PC-9 (cell line): ENCODE measurements around the gene ACADVL. TPM values are rescaled to one million over a fixed set of nuclear protein-coding genes. Genes with fewer than 3 reads are reported as not detected.

Source experiments
- BruUV-seq: library from RNA; stranded (reverse); fragments of 400-500 nt; replicated peaks from 2 replicates; lab custom pipeline; 2021; lab: Mats Ljungman, UMichigan
- CTCF ChIA-PET: fragments of 300-600 bp; sonication (Branson Sonifier 250); formaldehyde crosslinking; loops from one replicate; lab custom pipeline; 2022; ENCODE audit warnings: antibody characterized with exemption; lab: Charles Lee
- POLR2A ChIA-PET: fragments of 300-600 bp; sonication (Branson Sonifier 250); formaldehyde crosslinking; loops from one replicate; lab custom pipeline; 2022; ENCODE audit warnings: antibody characterized with exemption; ENCODE audit not compliant: unreplicated experiment; lab: Charles Lee
- DNase-seq, 2 experiments: peaks; one replicate each; pipeline versions ENCODE4 v3.0.0 to v3.0.0-alpha.2; 2015 to 2022; ENCODE audit warnings: mixed read lengths in 1 of 2
- H2AFZ ChIP-seq: fragments of 200-600 bp; sonication (generic); 2 replicates; pipeline ENCODE4 v1.8.1; 2017; ENCODE audit warnings: antibody characterized with exemption
- H3F3A ChIP-seq: fragments of 200-600 bp; sonication (generic); 2 replicates; pipeline ENCODE4 v1.8.1; 2017; ENCODE audit warnings: antibody characterized with exemption, mild to moderate bottlenecking, low read depth; ENCODE audit not compliant: insufficient read depth
- H3K27ac ChIP-seq: fragments of 200-600 bp; sonication (generic); 2 replicates; pipeline ENCODE4 v1.6.1; 2016; ENCODE audit warnings: mixed run types
- H3K27me3 ChIP-seq: fragments of 200-600 bp; sonication (generic); 2 replicates; pipeline ENCODE4 v1.6.1; 2016; ENCODE audit warnings: low read depth, mixed run types; ENCODE audit not compliant: insufficient read depth
- H3K36me3 ChIP-seq: fragments of 200-600 bp; sonication (generic); 2 replicates; pipeline ENCODE4 v1.6.1; 2016; ENCODE audit warnings: low read depth, mixed run types
- H3K4me1 ChIP-seq: fragments of 200-600 bp; sonication (generic); replicated peaks from 2 replicates; pipeline ENCODE4 v1.6.1; 2016; ENCODE audit warnings: mixed run types; ENCODE audit not compliant: insufficient read depth
- H3K4me2 ChIP-seq: fragments of 200-600 bp; sonication (generic); 2 replicates; pipeline ENCODE4 v1.6.1; 2017; ENCODE audit warnings: mixed run types
- H3K4me3 ChIP-seq: fragments of 200-600 bp; sonication (generic); 2 replicates; pipeline ENCODE4 v1.6.1; 2016; ENCODE audit warnings: mixed run types
- H3K79me2 ChIP-seq: fragments of 200-600 bp; sonication (generic); 2 replicates; pipeline ENCODE4 v1.6.1; 2017; ENCODE audit warnings: low read depth, mixed run types
- H3K9me2 ChIP-seq: fragments of 200-600 bp; sonication (generic); 2 replicates; pipeline ENCODE4 v1.8.1; 2017; ENCODE audit warnings: mild to moderate bottlenecking; ENCODE audit not compliant: insufficient read depth
- H3K9me3 ChIP-seq: fragments of 200-600 bp; sonication (generic); 2 replicates; pipeline ENCODE4 v1.8.1; 2016; ENCODE audit warnings: low read depth; ENCODE audit not compliant: insufficient read depth
- H4K20me1 ChIP-seq: fragments of 200-600 bp; sonication (generic); 2 replicates; pipeline ENCODE4 v1.8.1; 2017; ENCODE audit not compliant: insufficient read depth
- EZH2 ChIP-seq: fragments of 200-600 bp; sonication (generic); IDR thresholded peaks from 2 replicates; pipeline ENCODE4 v1.8.0; 2017; ENCODE audit warnings: antibody characterized with exemption, low read depth
- intact Hi-C: fragments of 100-400 bp; cut with micrococcal nuclease; formaldehyde crosslinking; loops from one replicate; pipeline ENCODE4 v1.10.0; 2022; ENCODE audit not compliant: unreplicated experiment
- total RNA-seq: library from RNA; stranded (reverse); gene quantifications from 2 replicates; pipeline ENCODE4 v1.2.3, GENCODE V29; 2021
- TF ChIP-seq, protein P1 (sequence below): fragments of 200-600 bp; sonication (generic); conservative IDR thresholded peaks from 2 replicates; pipeline ENCODE4 v1.6.1; 2017; ENCODE audit warnings: mixed run types, antibody characterized with exemption, mild to moderate bottlenecking, moderate library complexity

The ACADVL gene
- total RNA-seq, 1 experiment from 2014 or later, result 604 TPM

GRCh38 chr17:7186241-7186640 is 33.5 kb upstream of the ACADVL start:
- Histone ChIP-seq H4K20me1 (no peaks in the 10 kb centered on the region), H3K27me3 (no peaks in the 10 kb centered on the region), H2AFZ (no peak overlapping the region), H3F3A (peaks cover 7% of the 10 kb centered on the region; the same call in 1 of the 2 replicates), H3K4me3 (no peak overlapping the region), H3K27ac (no peak overlapping the region), H3K9me2 (no peaks in the 10 kb centered on the region), H3K79me2 (no peaks in the 10 kb centered on the region), H3K4me2 (no peak overlapping the region), H3K36me3 (no peaks in the 10 kb centered on the region), H3K9me3 (no peaks in the 10 kb centered on the region), H3K4me1 (0 out of 2 replicates have a peak, but pooled peaks cover 3% of the 10 kb centered on the region)
- no peak for DNase-seq
- intact Hi-C loops, result no loop called here
- no TSS peak for BruUV-seq
- ChIA-PET CTCF (no interaction called here), POLR2A (no interaction called here)
- TF ChIP-seq EZH2, result no peak
- TF ChIP-seq, protein P1, sequence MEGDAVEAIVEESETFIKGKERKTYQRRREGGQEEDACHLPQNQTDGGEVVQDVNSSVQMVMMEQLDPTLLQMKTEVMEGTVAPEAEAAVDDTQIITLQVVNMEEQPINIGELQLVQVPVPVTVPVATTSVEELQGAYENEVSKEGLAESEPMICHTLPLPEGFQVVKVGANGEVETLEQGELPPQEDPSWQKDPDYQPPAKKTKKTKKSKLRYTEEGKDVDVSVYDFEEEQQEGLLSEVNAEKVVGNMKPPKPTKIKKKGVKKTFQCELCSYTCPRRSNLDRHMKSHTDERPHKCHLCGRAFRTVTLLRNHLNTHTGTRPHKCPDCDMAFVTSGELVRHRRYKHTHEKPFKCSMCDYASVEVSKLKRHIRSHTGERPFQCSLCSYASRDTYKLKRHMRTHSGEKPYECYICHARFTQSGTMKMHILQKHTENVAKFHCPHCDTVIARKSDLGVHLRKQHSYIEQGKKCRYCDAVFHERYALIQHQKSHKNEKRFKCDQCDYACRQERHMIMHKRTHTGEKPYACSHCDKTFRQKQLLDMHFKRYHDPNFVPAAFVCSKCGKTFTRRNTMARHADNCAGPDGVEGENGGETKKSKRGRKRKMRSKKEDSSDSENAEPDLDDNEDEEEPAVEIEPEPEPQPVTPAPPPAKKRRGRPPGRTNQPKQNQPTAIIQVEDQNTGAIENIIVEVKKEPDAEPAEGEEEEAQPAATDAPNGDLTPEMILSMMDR, result no peak

DNA sequence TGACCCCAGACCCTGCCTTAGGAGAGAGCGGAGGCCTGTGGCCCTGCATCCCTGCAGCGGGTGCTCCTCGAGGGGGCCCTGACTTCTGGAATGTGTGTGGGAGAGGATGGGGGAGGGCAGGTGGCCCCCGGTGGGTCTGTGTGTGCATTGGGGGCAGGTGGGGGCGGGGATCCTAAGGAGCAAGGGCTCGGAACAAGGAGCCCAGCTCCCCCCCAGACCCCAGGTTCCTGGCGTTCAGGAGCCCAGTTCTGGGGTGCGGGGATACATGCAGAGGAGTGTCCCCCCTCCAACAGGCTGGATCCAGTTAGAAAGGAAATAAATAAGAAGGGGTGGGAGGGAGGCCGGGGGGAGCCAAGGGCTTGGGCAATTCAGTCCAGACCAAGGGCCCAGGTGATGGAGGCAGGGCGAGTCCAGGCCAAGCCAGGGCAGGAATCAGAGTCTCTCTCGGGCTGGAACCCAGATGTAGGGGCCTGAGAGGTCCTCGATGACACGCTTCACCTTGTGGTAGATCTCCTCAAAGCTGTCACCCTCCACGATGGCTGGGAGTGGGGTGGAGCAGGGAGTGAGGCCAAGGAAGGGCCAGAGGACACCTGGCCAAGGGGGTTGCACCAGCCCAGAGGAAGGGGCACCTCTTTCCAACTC is 29.3 kb upstream of the ACADVL start:
- no peak overlapping the region for H3K4me2 ChIP-seq
- no peaks in the 10 kb centered on the region for H3K79me2 ChIP-seq
- no peaks in the 10 kb centered on the region for H3K36me3 ChIP-seq
- H4K20me1 ChIP-seq, result no peaks in the 10 kb centered on the region
- intact Hi-C loops, result no loop called here
- H3K27ac ChIP-seq, result no peak overlapping the region
- ChIA-PET POLR2A (no interaction called here), CTCF (no interaction called here)
- BruUV-seq, result no TSS peak
- H2AFZ ChIP-seq, result no peak overlapping the region
- H3K9me3 ChIP-seq, result no peaks in the 10 kb centered on the region
- H3K4me3 ChIP-seq, result no peak overlapping the region
- no peak for DNase-seq
- no peaks in the 10 kb centered on the region for H3K4me1 ChIP-seq
- no peaks in the 10 kb centered on the region for H3K9me2 ChIP-seq
- H3K27me3 ChIP-seq, result no peaks in the 10 kb centered on the region
- TF ChIP-seq, protein P1, result no peak
- no peak for TF ChIP-seq EZH2
- no peaks in the 10 kb centered on the region for H3F3A ChIP-seq

DNA sequence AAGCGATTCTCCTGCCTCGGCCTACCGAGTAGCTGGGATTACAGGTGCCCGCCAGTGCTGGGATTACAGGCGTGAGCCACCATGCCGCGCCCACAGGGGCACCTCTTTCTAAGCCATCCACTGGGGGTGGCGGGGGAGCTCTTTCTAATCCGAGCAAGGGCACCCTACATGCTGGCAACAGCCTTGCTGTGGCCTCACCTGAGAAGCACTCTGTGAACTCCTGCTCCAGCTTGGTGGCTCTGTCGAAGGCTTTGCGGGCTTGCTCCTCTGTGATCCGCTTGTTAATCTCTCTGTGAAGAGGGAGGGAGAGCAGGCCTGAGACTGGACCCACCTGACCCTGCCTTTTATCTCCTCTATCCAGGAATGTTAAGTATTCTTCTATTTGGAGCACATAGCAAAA is 28.7 kb upstream of the ACADVL start:
- Histone ChIP-seq H3K9me2 (no peaks in the 10 kb centered on the region), H2AFZ (no peak overlapping the region), H3K9me3 (no peaks in the 10 kb centered on the region), H3K4me3 (no peak overlapping the region), H3F3A (no peaks in the 10 kb centered on the region), H3K4me2 (no peak overlapping the region), H4K20me1 (no peaks in the 10 kb centered on the region), H3K4me1 (no peaks in the 10 kb centered on the region), H3K36me3 (no peaks in the 10 kb centered on the region), H3K27ac (no peak overlapping the region), H3K27me3 (no peaks in the 10 kb centered on the region), H3K79me2 (no peaks in the 10 kb centered on the region)
- intact Hi-C loops, result no loop called here
- TF ChIP-seq, protein P1, result no peak
- no peak for TF ChIP-seq EZH2
- CTCF ChIA-PET, result no interaction called here
- BruUV-seq, result no TSS peak
- POLR2A ChIA-PET, result no interaction called here
- no peak for DNase-seq
